Gastrocnemius medialis (tissue), 4 donors: Measurements from ENCODE around the gene TMEM214.

Experiments
- CTCF ChIP-seq, 5 experiments: fragments of 450-650 bp in 3 of 5; fragments of 200-600 bp in 2 of 5; sonication (generic) in 2 of 5; IDR thresholded peaks in 4 of 5; conservative IDR thresholded peaks in 1 of 5; 1 replicate in 4 of 5; 2 replicates in 1 of 5; pipeline ENCODE4 v1.5.1; 2016 to 2019; ENCODE audit warnings: antibody characterized with exemption in 5 of 5, mild to moderate bottlenecking in 3 of 5, moderate library complexity in 3 of 5
- POLR2A ChIP-seq, 2 donors: fragments of 450-650 bp; IDR thresholded peaks; one replicate each; pipeline ENCODE4 v1.6.1; 2017; ENCODE audit warnings: antibody characterized with exemption in 2 of 2, mild to moderate bottlenecking in 2 of 2, moderate library complexity in 2 of 2

GRCh38 chr2:27033253-27033852 is 588 bp downstream of the TMEM214 start:
- TF ChIP-seq POLR2A (IDR thresholded peaks at IDR 0.05) (no peak), CTCF (IDR thresholded peaks at IDR 0.05 in 4 of 5, conservative IDR thresholded peaks at IDR 0.05 in 1 of 5) (no peak)
